MCF 10A (cell line): ENCODE data around the gene MOB2. TPM values are rescaled to one million over a fixed set of nuclear protein-coding genes. Genes with fewer than 3 reads are reported as not detected.

Experiments
- BruUV-seq: library from RNA; stranded (reverse); fragments of 400-500 nt; replicated peaks from 2 replicates; lab custom pipeline; 2021; lab: Mats Ljungman, UMichigan
- CTCF ChIA-PET: fragments of 300-600 bp; sonication (Branson Sonifier 250); formaldehyde crosslinking; extraction: SDS; loops from one replicate; lab custom pipeline; 2021; ENCODE audit warnings: antibody characterized with exemption, inconsistent platforms; lab: Yijun Ruan, JAX
- POLR2A ChIA-PET: fragments of 300-600, 350-650 bp; sonication (Branson Sonifier 250); formaldehyde crosslinking; extraction: SDS; loops from one replicate; lab custom pipeline; 2020; ENCODE audit warnings: antibody characterized with exemption, inconsistent platforms; lab: Yijun Ruan, JAX
- DNase-seq: peaks from one replicate; pipeline ENCODE4 v3.0.0-alpha.2; 2018; ENCODE audit not compliant: unreplicated experiment
- H3K27ac Mint-ChIP-seq: one replicate; pipeline ENCODE4 v1.8.0; 2022; ENCODE audit warnings: mild to moderate bottlenecking, low read depth, mixed read lengths; ENCODE audit not compliant: unreplicated experiment
- H3K27me3 Mint-ChIP-seq: one replicate; pipeline ENCODE4 v1.8.0; 2022; ENCODE audit warnings: mixed read lengths; ENCODE audit not compliant: insufficient read depth, unreplicated experiment
- H3K36me3 Mint-ChIP-seq: one replicate; pipeline ENCODE4 v1.8.0; 2022; ENCODE audit warnings: mild to moderate bottlenecking, moderate library complexity, mixed read lengths; ENCODE audit not compliant: insufficient read depth, unreplicated experiment
- H3K4me1 Mint-ChIP-seq: one replicate; pipeline ENCODE4 v1.8.0; 2022; ENCODE audit warnings: mixed read lengths; ENCODE audit not compliant: insufficient read depth, unreplicated experiment
- H3K4me3 Mint-ChIP-seq: one replicate; pipeline ENCODE4 v1.8.0; 2022; ENCODE audit warnings: mild to moderate bottlenecking, moderate library complexity, mixed read lengths; ENCODE audit not compliant: unreplicated experiment
- H3K9me3 Mint-ChIP-seq: one replicate; pipeline ENCODE4 v1.8.0; 2022; ENCODE audit warnings: mixed read lengths; ENCODE audit not compliant: unreplicated experiment
- CTCF ChIP-seq: fragments of 200-600 bp; IDR thresholded peaks from one replicate; pipeline ENCODE4 v1.8.0; 2022; ENCODE audit warnings: antibody characterized with exemption, mild to moderate bottlenecking; ENCODE audit not compliant: unreplicated experiment
- intact Hi-C: fragments of 100-400 bp; cut with micrococcal nuclease; formaldehyde crosslinking; loops from 2 replicates; pipeline ENCODE4 v1.14.1; 2022
- total RNA-seq: library from RNA; stranded (reverse); gene quantifications from 2 replicates; pipeline ENCODE4 v1.2.3, GENCODE V29; 2022

MOB2 gene
- total RNA-seq, 1 experiment from 2014 or later, result 20.2 TPM

DNA sequence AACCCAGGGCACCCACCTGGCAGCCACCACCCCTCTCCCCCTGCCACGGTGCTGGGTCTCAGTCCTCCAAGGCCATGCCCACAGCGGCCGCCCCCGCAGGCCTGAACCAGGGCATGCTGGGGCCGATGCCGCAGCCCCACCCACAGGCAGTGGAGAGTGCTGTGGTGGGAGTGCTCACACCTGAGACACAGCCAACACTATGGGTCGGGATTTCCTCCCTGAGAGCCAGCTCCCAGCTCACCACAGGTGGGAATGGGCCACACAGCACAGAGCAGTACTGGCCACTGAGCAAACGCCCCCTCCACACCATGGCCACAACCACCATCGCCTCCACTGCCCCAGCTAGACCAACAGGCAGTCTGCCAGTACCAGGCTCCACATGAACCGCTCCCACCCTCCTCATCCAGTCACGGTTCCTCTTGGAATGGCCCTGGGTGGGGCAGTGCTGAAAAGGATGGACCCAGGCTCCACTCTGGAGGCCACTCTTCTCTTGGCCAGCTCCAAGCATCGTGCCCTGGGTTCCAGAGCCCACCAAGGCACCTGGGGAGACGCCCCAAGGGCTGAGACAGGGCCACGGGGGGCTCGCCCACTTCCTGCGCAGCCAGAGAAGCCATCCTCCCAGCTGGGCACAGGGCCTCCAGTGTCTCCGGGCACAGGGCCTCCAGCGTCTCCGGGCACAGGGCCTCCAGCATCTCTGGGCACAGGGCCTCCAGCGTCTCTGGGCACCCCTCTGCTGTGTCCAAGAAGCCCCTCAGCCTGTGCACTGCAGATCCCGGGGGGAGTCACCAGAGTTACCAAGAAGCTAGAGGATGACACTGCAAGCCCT is 14.2 kb downstream of the MOB2 start:
- H3K4me3 Mint-ChIP-seq, result no peak overlapping the region
- ChIA-PET POLR2A (no interaction called here), CTCF (no interaction called here)
- no peak overlapping the region for H3K27ac Mint-ChIP-seq
- no peaks in the 10 kb centered on the region for H3K4me1 Mint-ChIP-seq
- intact Hi-C loops, result no loop called here
- DNase-seq, result no peak
- no peak for TF ChIP-seq CTCF
- no peaks in the 10 kb centered on the region for H3K27me3 Mint-ChIP-seq
- peaks cover 63% of the 10 kb centered on the region for H3K36me3 Mint-ChIP-seq
- no TSS peak for BruUV-seq
- H3K9me3 Mint-ChIP-seq, result no peaks in the 10 kb centered on the region

DNA sequence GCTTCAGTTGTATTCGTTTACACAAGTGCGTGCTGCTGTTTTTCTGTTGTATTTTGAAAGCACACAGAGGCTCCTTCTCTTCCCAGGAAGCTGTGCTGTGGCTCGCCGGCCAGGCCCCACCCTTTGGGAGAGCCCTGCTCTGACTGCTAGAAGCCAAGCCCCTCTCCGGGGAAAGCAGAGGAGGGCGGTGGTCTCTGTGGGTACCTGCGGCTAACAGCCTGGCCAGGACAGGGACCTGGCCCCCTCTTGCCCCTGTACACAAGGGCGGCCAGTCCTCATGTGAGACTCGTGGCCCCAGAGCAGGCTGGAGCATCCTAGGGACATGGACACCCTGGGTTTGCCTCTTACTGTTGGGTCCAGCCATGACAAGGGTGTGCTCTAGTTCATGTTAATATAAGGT is 14.8 kb downstream of the MOB2 start:
- no peak for DNase-seq
- H3K4me3 Mint-ChIP-seq, result no peak overlapping the region
- no peak overlapping the region for H3K27ac Mint-ChIP-seq
- TF ChIP-seq CTCF, result no peak
- ChIA-PET POLR2A (no interaction called here), CTCF (no interaction called here)
- BruUV-seq, result no TSS peak
- H3K27me3 Mint-ChIP-seq, result no peaks in the 10 kb centered on the region
- no peaks in the 10 kb centered on the region for H3K9me3 Mint-ChIP-seq
- intact Hi-C loops, result no loop called here
- peaks cover 57% of the 10 kb centered on the region for H3K36me3 Mint-ChIP-seq
- no peaks in the 10 kb centered on the region for H3K4me1 Mint-ChIP-seq

GRCh38 chr11:1470681-1471611 is 15.6 kb downstream of the MOB2 start:
- intact Hi-C loops, result no loop called here
- Mint-ChIP-seq H3K4me3 (no peak overlapping the region), H3K36me3 (peaks cover 49% of the 10 kb centered on the region), H3K9me3 (no peaks in the 10 kb centered on the region), H3K27me3 (no peaks in the 10 kb centered on the region), H3K27ac (no peak overlapping the region), H3K4me1 (no peaks in the 10 kb centered on the region)
- ChIA-PET POLR2A (no interaction called here), CTCF (no interaction called here)
- no TSS peak for BruUV-seq
- no peak for TF ChIP-seq CTCF
- no peak for DNase-seq
